Suppressor macrophage (primary cell): ENCODE results near the gene MS4A6E.

Source experiments
- DNase-seq, 4 experiments: peaks; one replicate each; pipeline ENCODE4 v3.0.0-alpha.2; 2020 to 2022

Gene MS4A6E

DNA sequence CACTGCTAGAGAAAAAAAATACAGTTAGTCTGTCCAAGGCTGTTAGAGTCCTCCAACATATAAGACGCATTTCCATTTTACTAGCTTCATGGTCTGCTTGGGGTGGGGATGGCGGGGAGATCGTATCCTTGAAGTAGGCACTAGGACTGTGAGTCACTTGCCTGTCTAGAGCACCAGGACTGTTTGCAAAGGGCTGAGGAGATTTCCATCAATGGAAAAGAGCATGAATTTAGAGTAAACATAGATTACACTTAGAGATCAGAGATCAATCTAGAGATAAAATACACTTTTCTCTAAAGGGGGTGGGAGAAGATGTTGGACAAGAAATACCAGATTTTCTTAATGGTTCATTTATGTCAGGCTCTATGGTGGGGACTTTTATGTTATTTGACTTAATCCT lies 49.5 kb downstream of the MS4A6E start:
- DNase-seq = no peak

DNA sequence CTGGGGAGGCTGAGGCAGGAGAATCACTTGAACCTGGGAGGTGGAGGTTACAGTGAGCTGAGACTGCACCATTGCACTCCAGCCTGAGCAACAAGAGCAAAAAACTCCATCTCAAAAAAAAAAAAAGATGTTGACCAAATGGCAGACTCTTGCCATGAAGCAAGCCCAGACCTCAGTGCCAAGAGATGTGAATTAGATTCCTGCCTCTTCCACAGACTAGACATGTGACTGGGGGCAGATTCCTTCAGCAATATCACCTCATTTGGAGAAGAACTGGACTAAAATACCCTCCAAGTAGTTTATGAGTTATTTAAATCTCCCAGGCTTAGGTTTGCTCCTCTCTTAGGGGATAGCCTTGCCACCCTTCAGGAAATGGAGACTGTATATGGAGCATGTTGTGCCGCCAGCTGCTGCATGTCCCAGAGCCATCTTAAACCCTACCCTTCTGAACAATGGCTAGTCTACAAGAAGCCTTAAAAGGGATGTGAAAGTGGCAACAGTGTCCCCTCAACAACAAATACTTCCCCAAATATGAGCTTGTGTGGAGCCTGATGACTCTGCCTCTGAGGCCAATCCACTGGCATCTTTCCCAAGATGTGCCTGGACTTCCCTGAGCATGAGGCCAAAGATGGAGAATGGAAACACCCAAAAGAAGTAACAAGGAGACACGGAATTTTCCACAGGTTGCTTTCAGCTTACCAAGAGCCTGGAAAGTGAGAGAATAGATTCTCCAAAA lies 50.5 kb downstream of the MS4A6E start:
- DNase-seq = peak; percentile 91 to 99 (median 95)

DNA sequence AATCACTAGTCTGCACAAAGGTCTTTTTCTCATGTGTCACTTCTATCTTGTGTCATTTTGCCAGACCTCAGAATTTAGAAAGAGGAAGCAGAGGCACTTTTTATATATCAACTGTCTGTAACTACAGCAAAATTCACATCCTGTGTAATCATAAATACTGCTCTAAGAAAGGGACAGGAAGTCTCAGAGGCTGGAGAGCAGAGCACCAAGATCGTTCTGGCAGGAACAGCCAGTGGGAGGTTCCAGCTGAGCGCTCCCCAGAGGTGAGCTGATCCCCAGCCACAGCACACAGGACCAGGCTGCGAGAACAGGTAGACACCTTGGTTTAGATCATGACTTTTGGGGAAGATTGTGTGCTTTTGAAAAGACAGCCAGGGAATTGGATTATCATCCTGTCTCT lies 51.3 kb downstream of the MS4A6E start, which contains the start of gene MS4A7:
TSS of gene MS4A7 (plus strand) at position 179 of the 400 bp plus-strand sequence. CDS start 4,610 bp downstream, outside the sequence.
- DNase-seq = peak; percentile 84 to 97 (median 90)

- DNase-seq = peak; percentile 73 to 90 (median 86)
Observed at GRCh38 chr11:60389279-60389910, 62.3 kb downstream of the MS4A6E start.

- DNase-seq = peak; percentile 17 to 61 (median 46)
Observed at GRCh38 chr11:60390419-60390818, 63.4 kb downstream of the MS4A6E start.
